Type B pancreatic cell (in vitro differentiated cells): ENCODE data around the gene NOD2. TPM values are rescaled to one million over a fixed set of nuclear protein-coding genes. Genes with fewer than 3 reads are reported as not detected.
A peak's percentile ranks its signal among the peaks of the same experiment; 100 is the strongest.

Source experiments
- DNase-seq: peaks from one replicate; pipeline ENCODE4 v3.0.0; 2021; ENCODE audit warnings: mixed read lengths; ENCODE audit not compliant: unreplicated experiment; ENCODE audit errors: extremely low spot score
- H3K27ac Mint-ChIP-seq: 2 replicates; pipeline ENCODE4 v1.8.0; 2021; ENCODE audit warnings: mild to moderate bottlenecking, mixed read lengths
- H3K27me3 Mint-ChIP-seq: 2 replicates; pipeline ENCODE4 v1.8.0; 2021; ENCODE audit warnings: mixed read lengths
- H3K36me3 Mint-ChIP-seq: 2 replicates; pipeline ENCODE4 v1.8.0; 2021; ENCODE audit warnings: mixed read lengths
- H3K4me1 Mint-ChIP-seq: one replicate; pipeline ENCODE4 v1.8.0; 2021; ENCODE audit warnings: mixed read lengths; ENCODE audit not compliant: unreplicated experiment
- H3K4me3 Mint-ChIP-seq: 2 replicates; pipeline ENCODE4 v1.8.0; 2021; ENCODE audit warnings: mild to moderate bottlenecking, mixed read lengths
- H3K9me3 Mint-ChIP-seq: 2 replicates; pipeline ENCODE4 v1.8.0; 2021; ENCODE audit warnings: mixed read lengths
- CTCF ChIP-seq: fragments of 200-600 bp; sonication (generic); conservative IDR thresholded peaks from 2 replicates; pipeline ENCODE4 v1.5.0; 2021; ENCODE audit warnings: antibody characterized with exemption, mild to moderate bottlenecking
- long read RNA-seq: library from polyadenylated mRNA; unstranded; transcript quantifications from one replicate; pipeline ENCODE4 v2.0.0, GENCODE V29; 2020
- total RNA-seq: library from RNA; stranded (reverse); gene quantifications from 2 replicates; pipeline ENCODE4 v1.2.1, GENCODE V29; 2021; ENCODE audit warnings: low replicate concordance

Gene NOD2
- 0.12 and 0.31 TPM in 2 replicates for total RNA-seq
- long read RNA-seq = 0 reads

GRCh38 chr16:50692999-50693781 is at the start of gene NOD2:
Gene NOD2, plus strand, starts transcription at chr16:50693606. Its CDS starts 5,890 bp downstream, at chr16:50699496.
- Mint-ChIP-seq H3K4me3 (peak within 1 kb of the TSS; percentile 71), H3K4me1 (peaks cover 19% of the 10 kb centered on the region), H3K27me3 (peaks cover 41% of the 10 kb centered on the region), H3K9me3 (no peaks in the 10 kb centered on the region), H3K36me3 (no peaks in the 10 kb centered on the region), H3K27ac (no peak within 1 kb of the TSS)
- DNase-seq = no peak
- no peak for TF ChIP-seq CTCF

GRCh38 chr16:50644245-50644644 is 49.2 kb upstream of the NOD2 start:
- no peak for DNase-seq
- peaks cover 21% of the 10 kb centered on the region for H3K4me1 Mint-ChIP-seq
- H3K9me3 Mint-ChIP-seq = peaks cover 9% of the 10 kb centered on the region
- TF ChIP-seq CTCF = no peak
- H3K27me3 Mint-ChIP-seq = no peaks in the 10 kb centered on the region
- no peak overlapping the region for H3K4me3 Mint-ChIP-seq
- H3K36me3 Mint-ChIP-seq = peaks cover 12% of the 10 kb centered on the region
- H3K27ac Mint-ChIP-seq = no peak overlapping the region

GRCh38 chr16:50644729-50645128 is 48.7 kb upstream of the NOD2 start:
- H3K4me1 Mint-ChIP-seq = peaks cover 21% of the 10 kb centered on the region
- H3K4me3 Mint-ChIP-seq = no peak overlapping the region
- no peaks in the 10 kb centered on the region for H3K27me3 Mint-ChIP-seq
- H3K27ac Mint-ChIP-seq = peak overlapping the region; percentile 44
- peak; percentile 57 for TF ChIP-seq CTCF
- H3K9me3 Mint-ChIP-seq = peaks cover 9% of the 10 kb centered on the region
- no peak for DNase-seq
- H3K36me3 Mint-ChIP-seq = peaks cover 14% of the 10 kb centered on the region

GRCh38 chr16:50645563-50646220 is 47.7 kb upstream of the NOD2 start:
- peak overlapping the region; percentile 44 for H3K27ac Mint-ChIP-seq
- peak overlapping the region; percentile 44 for H3K4me3 Mint-ChIP-seq
- no peaks in the 10 kb centered on the region for H3K27me3 Mint-ChIP-seq
- DNase-seq = no peak
- H3K4me1 Mint-ChIP-seq = peaks cover 21% of the 10 kb centered on the region
- H3K9me3 Mint-ChIP-seq = peaks cover 9% of the 10 kb centered on the region
- no peak for TF ChIP-seq CTCF
- peaks cover 14% of the 10 kb centered on the region for H3K36me3 Mint-ChIP-seq

DNA sequence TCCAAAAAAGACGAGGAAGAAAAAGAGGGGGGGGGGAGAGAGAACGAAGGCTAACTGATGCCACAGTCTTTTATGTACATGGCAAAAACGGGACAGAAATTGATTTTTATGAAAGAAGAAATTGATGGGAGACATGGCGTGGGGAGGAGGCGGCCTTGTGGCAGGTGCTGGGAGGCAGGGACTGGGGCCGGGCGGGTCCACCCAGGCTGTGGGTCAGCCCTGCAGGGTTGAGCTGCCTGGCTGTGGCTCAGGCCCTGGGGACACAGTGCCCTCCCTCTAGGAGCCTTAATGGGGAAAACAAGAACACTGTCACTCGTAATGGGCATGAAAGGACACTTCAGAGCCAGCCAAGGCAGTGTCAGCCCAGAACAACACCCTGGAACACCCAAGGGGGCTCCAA is 47.1 kb upstream of the NOD2 start:
- peaks cover 21% of the 10 kb centered on the region for H3K4me1 Mint-ChIP-seq
- H3K27ac Mint-ChIP-seq = peak overlapping the region; percentile 44
- no peak for TF ChIP-seq CTCF
- H3K27me3 Mint-ChIP-seq = no peaks in the 10 kb centered on the region
- no peak for DNase-seq
- peak overlapping the region; percentile 44 for H3K4me3 Mint-ChIP-seq
- peaks cover 9% of the 10 kb centered on the region for H3K9me3 Mint-ChIP-seq
- peaks cover 14% of the 10 kb centered on the region for H3K36me3 Mint-ChIP-seq
